Measurements from ENCODE around the gene MYCBPAP.

Gene MYCBPAP

DNA sequence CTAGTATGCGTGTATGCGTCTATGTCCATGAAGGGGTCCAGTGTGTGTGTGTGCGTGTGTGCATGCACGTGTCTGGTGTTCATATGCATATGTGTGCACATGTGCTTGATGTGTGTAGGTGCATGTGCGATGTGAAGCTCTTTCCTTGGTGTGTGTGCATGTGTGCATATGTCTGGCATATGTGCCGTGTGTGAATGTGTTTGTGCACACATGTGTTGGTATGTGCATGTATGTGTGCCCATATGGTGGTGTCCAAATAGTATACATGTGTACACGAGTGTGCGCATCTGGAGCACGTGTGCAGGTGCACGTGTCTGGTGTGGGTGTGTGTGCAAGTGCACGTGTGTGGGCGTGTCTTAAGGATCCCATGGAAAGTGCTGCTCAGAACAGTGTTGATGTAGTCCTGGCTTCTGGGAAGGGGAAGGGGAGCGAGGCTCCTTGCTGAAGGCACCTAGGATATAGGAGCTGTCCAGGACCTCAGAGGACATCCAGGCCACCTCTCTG, 69.3 kb downstream of the MYCBPAP start:
- H3K36me3 ChIP-seq (ENCODE audit: control insufficient read depth, insufficient read depth, low read length) = no peaks in the 10 kb centered on the region
- peaks cover 3% of the 10 kb centered on the region for H3K4me1 ChIP-seq (ENCODE audit: control insufficient read depth, insufficient read depth, low read length)
- H3K27me3 ChIP-seq (ENCODE audit: control insufficient read depth, insufficient read depth, low read length) = no peaks in the 10 kb centered on the region
- no peak overlapping the region for H3K9ac ChIP-seq (ENCODE audit: low read depth, low read length)
- no peaks in the 10 kb centered on the region for H3K9me3 ChIP-seq (ENCODE audit: control insufficient read depth, insufficient read depth, low read length)
- H3K4me3 ChIP-seq (ENCODE audit: low read depth, low read length) = no peak overlapping the region

DNA sequence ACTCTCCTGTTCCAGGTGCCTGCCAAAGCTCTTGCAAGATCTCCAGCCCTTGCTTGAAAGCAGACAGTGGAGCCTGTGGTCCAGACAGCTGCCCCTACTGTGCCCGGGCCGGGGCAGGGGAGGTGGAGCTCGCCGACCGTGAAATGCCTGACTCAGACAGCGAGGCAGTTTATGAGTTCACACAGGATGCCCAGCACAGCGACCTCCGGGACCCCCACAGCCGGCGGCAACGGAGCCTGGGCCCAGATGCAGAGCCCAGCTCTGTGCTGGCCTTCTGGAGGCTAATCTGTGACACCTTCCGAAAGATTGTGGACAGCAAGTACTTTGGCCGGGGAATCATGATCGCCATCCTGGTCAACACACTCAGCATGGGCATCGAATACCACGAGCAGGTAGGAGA, 69.9 kb downstream of the MYCBPAP start:
- H3K4me1 ChIP-seq (ENCODE audit: control insufficient read depth, insufficient read depth, low read length) = peaks cover 3% of the 10 kb centered on the region
- no peak overlapping the region for H3K4me3 ChIP-seq (ENCODE audit: low read depth, low read length)
- no peaks in the 10 kb centered on the region for H3K36me3 ChIP-seq (ENCODE audit: control insufficient read depth, insufficient read depth, low read length)
- no peak overlapping the region for H3K9ac ChIP-seq (ENCODE audit: low read depth, low read length)
- no peaks in the 10 kb centered on the region for H3K9me3 ChIP-seq (ENCODE audit: control insufficient read depth, insufficient read depth, low read length)
- no peaks in the 10 kb centered on the region for H3K27me3 ChIP-seq (ENCODE audit: control insufficient read depth, insufficient read depth, low read length)

DNA sequence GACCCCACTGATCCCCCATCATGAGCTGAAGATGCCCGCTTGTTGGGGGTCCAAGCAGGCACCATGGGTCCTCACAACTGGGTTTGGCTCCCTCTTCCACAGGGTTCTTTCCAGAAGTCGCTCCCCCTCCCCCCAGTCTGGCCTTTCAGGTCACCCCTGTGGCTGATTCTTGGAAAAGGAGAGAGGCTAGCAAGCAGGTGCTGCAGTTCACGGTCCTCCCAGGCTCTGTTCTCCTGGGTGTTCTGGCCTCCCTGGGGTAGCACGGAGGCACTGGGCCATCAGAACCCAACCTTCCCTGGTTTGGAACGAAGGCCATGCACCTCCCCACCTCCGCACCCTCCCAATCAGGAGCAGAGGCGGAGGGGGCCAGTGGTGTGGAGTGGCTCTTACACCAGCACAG, 71.2 kb downstream of the MYCBPAP start:
- H3K9ac ChIP-seq (ENCODE audit: low read depth, low read length) = no peak overlapping the region
- H3K36me3 ChIP-seq (ENCODE audit: control insufficient read depth, insufficient read depth, low read length) = no peaks in the 10 kb centered on the region
- peaks cover 3% of the 10 kb centered on the region for H3K4me1 ChIP-seq (ENCODE audit: control insufficient read depth, insufficient read depth, low read length)
- H3K4me3 ChIP-seq (ENCODE audit: low read depth, low read length) = no peak overlapping the region
- no peaks in the 10 kb centered on the region for H3K9me3 ChIP-seq (ENCODE audit: control insufficient read depth, insufficient read depth, low read length)
- no peaks in the 10 kb centered on the region for H3K27me3 ChIP-seq (ENCODE audit: control insufficient read depth, insufficient read depth, low read length)

DNA sequence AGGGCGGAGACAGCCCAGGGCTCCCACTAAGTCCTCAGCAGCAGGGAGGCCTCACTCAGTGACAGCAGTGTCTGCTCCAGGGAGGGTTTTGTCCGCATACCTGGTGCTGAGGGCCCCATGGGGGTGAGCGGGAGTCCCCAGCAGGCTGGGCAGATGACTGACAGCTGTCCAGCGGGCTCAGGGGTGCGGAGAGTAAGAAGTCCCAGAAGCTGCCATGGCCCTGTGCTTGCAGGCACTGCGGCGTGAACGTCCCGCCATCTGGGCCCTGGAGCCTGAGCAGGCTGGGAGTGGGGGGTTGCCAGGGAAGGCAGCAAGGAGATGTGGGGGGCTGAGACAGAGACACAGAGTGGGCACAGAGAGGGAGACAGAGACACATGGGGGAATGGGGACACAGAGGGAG, 72.4 kb downstream of the MYCBPAP start:
- Histone ChIP-seq H3K4me1 (ENCODE audit: control insufficient read depth, insufficient read depth, low read length) (peaks cover 3% of the 10 kb centered on the region), H3K27me3 (ENCODE audit: control insufficient read depth, insufficient read depth, low read length) (no peaks in the 10 kb centered on the region), H3K4me3 (ENCODE audit: low read depth, low read length) (no peak overlapping the region), H3K36me3 (ENCODE audit: control insufficient read depth, insufficient read depth, low read length) (no peaks in the 10 kb centered on the region), H3K9ac (ENCODE audit: low read depth, low read length) (no peak overlapping the region), H3K9me3 (ENCODE audit: control insufficient read depth, insufficient read depth, low read length) (no peaks in the 10 kb centered on the region)
